H1 (cell line): ENCODE measurements around the gene ARMH1. TPM values are rescaled to one million over a fixed set of nuclear protein-coding genes. Genes with fewer than 3 reads are reported as not detected.

Experiments used
- CTCF ChIA-PET: fragments of 300-600 bp; sonication (Branson Sonifier 250); formaldehyde crosslinking; loops from one replicate; lab custom pipeline; 2021; ENCODE audit not compliant: partially characterized antibody; lab: Charles Lee
- POLR2A ChIA-PET: fragments of 300-600 bp; sonication (Branson Sonifier 250); formaldehyde crosslinking; loops from one replicate; lab custom pipeline; 2021; ENCODE audit warnings: inconsistent platforms; ENCODE audit not compliant: partially characterized antibody; lab: Charles Lee
- DNase-seq, 2 experiments: peaks; one replicate each; pipeline versions ENCODE4 v3.0.0 to v3.0.0-alpha.2; 2010 to 2022; ENCODE audit warnings: low spot score in 2 of 2, low read depth in 1 of 2, mixed read lengths in 1 of 2
- FAIRE-seq: peaks from 2 replicates; lab custom pipeline; 2011; peaks lifted over from hg19 to GRCh38; lab: Jason Lieb, UNC
- H2AFZ ChIP-seq: 2 replicates; pipeline ENCODE4 v1.8.1; 2012; ENCODE audit warnings: low read length, inconsistent platforms
- H2AK5ac ChIP-seq: 2 replicates; pipeline ENCODE4 v1.6.1; 2013; ENCODE audit warnings: low read depth, low read length
- H2BK120ac ChIP-seq: replicated peaks from 2 replicates; pipeline ENCODE3; 2013; ENCODE audit warnings: low read depth, low read length, inconsistent platforms
- H2BK12ac ChIP-seq: 2 replicates; pipeline ENCODE4 v1.6.1; 2013; ENCODE audit warnings: low read depth, low read length
- H2BK15ac ChIP-seq: 2 replicates; pipeline ENCODE4 v1.6.1; 2013; ENCODE audit warnings: low read length
- H2BK20ac ChIP-seq: 2 replicates; pipeline ENCODE4 v1.6.1; 2013; ENCODE audit warnings: low read length
- H2BK5ac ChIP-seq: 2 replicates; pipeline ENCODE4 v1.6.1; 2013; ENCODE audit warnings: low read depth, low read length
- H3K14ac ChIP-seq: 2 replicates; pipeline ENCODE4 v1.6.1; 2013; ENCODE audit warnings: inconsistent platforms; ENCODE audit not compliant: insufficient read length
- H3K18ac ChIP-seq: 2 replicates; pipeline ENCODE4 v1.6.1; 2013; ENCODE audit warnings: low read length; ENCODE audit errors: extremely low read depth
- H3K23ac ChIP-seq: 2 replicates; pipeline ENCODE4 v1.6.1; 2013; ENCODE audit warnings: inconsistent platforms; ENCODE audit not compliant: insufficient read length
- H3K23me2 ChIP-seq: 2 replicates; pipeline ENCODE4 v1.6.1; 2013; ENCODE audit warnings: low read depth, low read length
- H3K27ac ChIP-seq: 2 replicates; pipeline ENCODE4 v1.6.1; 2011; ENCODE audit warnings: low read depth, low read length, inconsistent platforms
- H3K27me3 ChIP-seq, 4 experiments: replicated peaks in 1 of 4; 1 replicate in 1 of 4; 2 replicates in 3 of 4; pipeline versions ENCODE4 v1.6.1 to v1.8.1; 2011 to 2013; ENCODE audit warnings: low read length in 3 of 4, mild to moderate bottlenecking in 3 of 4, inconsistent platforms in 2 of 4, mixed read lengths in 2 of 4, moderate library complexity in 1 of 4; ENCODE audit not compliant: control insufficient read depth in 3 of 4, insufficient read depth in 3 of 4; ENCODE audit errors: extremely low read depth in 1 of 4
- H3K36me3 ChIP-seq, 4 experiments: 2 replicates each; pipeline versions ENCODE4 v1.6.1 to v1.8.1; 2011 to 2013; ENCODE audit warnings: mild to moderate bottlenecking in 4 of 4, low read length in 3 of 4, moderate library complexity in 2 of 4, control low read depth in 1 of 4, inconsistent platforms in 1 of 4; ENCODE audit not compliant: insufficient read depth in 4 of 4, control insufficient read depth in 2 of 4
- H3K4ac ChIP-seq: replicated peaks from 2 replicates; pipeline ENCODE3; 2013; ENCODE audit warnings: low read length, low read depth, mixed read lengths, inconsistent platforms; ENCODE audit not compliant: insufficient read length
- H3K4me1 ChIP-seq, 4 experiments: replicated peaks in 1 of 4; 1 replicate in 1 of 4; 2 replicates in 3 of 4; pipeline versions ENCODE4 v1.6.1 to v1.8.1; 2011 to 2013; ENCODE audit warnings: low read length in 3 of 4, inconsistent platforms in 2 of 4, mixed read lengths in 1 of 4; ENCODE audit not compliant: insufficient read depth in 4 of 4, control insufficient read depth in 3 of 4
- H3K4me2 ChIP-seq, 2 experiments: 2 replicates each; pipeline versions ENCODE4 v1.6.1 to v1.8.1; 2011 to 2013; ENCODE audit warnings: low read depth in 2 of 2, low read length in 2 of 2, control low read depth in 1 of 2, inconsistent platforms in 1 of 2, mild to moderate bottlenecking in 1 of 2; ENCODE audit not compliant: insufficient read depth in 1 of 2
- H3K4me3 ChIP-seq, 4 experiments: fragments of 200-600, 300-600 bp in 1 of 4; sonication (generic), shearing (Covaris generic), sonication (Bioruptor Twin) in 1 of 4; 2 replicates each; pipeline versions ENCODE4 v1.5.1 to v1.8.1; 2011 to 2016; ENCODE audit warnings: low read length in 4 of 4, low read depth in 3 of 4, control low read depth in 2 of 4, inconsistent platforms in 2 of 4, mild to moderate bottlenecking in 2 of 4, mixed read lengths in 1 of 4, moderate library complexity in 1 of 4; ENCODE audit not compliant: insufficient read depth in 2 of 4; ENCODE audit errors: extremely low read depth in 1 of 4
- H3K56ac ChIP-seq: replicated peaks from 2 replicates; pipeline ENCODE3; 2013; ENCODE audit warnings: low read depth, mild to moderate bottlenecking, mixed read lengths, low read length, inconsistent platforms; ENCODE audit not compliant: insufficient read length
- H3K79me1 ChIP-seq: 2 replicates; pipeline ENCODE4 v1.6.1; 2013; ENCODE audit warnings: low read depth, low read length, control low read depth
- H3K79me2 ChIP-seq, 2 experiments: 2 replicates each; pipeline versions ENCODE4 v1.6.1 to v1.8.1; 2012 to 2013; ENCODE audit warnings: low read length in 2 of 2, mild to moderate bottlenecking in 2 of 2, inconsistent platforms in 1 of 2; ENCODE audit not compliant: insufficient read depth in 2 of 2, control insufficient read depth in 1 of 2
- H3K9ac ChIP-seq, 4 experiments: replicated peaks in 1 of 4; 1 replicate in 1 of 4; 2 replicates in 3 of 4; pipeline versions ENCODE4 v1.6.1 to v1.8.1; 2011 to 2013; ENCODE audit warnings: low read depth in 3 of 4, low read length in 3 of 4, control low read depth in 2 of 4, mild to moderate bottlenecking in 2 of 4, moderate library complexity in 2 of 4, inconsistent platforms in 1 of 4; ENCODE audit errors: extremely low read depth in 1 of 4
- H3K9me3 ChIP-seq, 2 experiments: 2 replicates each; pipeline versions ENCODE4 v1.6.1 to v1.8.1; 2012 to 2013; ENCODE audit warnings: mild to moderate bottlenecking in 2 of 2, moderate library complexity in 2 of 2, control low read depth in 1 of 2, inconsistent platforms in 1 of 2, low read depth in 1 of 2, low read length in 1 of 2, mixed read lengths in 1 of 2; ENCODE audit not compliant: insufficient read depth in 2 of 2
- H4K20me1 ChIP-seq, 2 experiments: replicated peaks in 1 of 2; 2 replicates each; pipeline versions ENCODE3 to v1.8.1; 2011 to 2013; ENCODE audit warnings: inconsistent platforms in 2 of 2, low read length in 2 of 2, mild to moderate bottlenecking in 1 of 2; ENCODE audit not compliant: insufficient read depth in 2 of 2, control insufficient read depth in 1 of 2
- H4K5ac ChIP-seq: 2 replicates; pipeline ENCODE4 v1.6.1; 2013; ENCODE audit warnings: low read length, low read depth, mixed read lengths, inconsistent platforms; ENCODE audit not compliant: insufficient read length
- H4K8ac ChIP-seq: 2 replicates; pipeline ENCODE4 v1.8.0; 2013; ENCODE audit warnings: mild to moderate bottlenecking, moderate library complexity, low read length, inconsistent platforms; ENCODE audit not compliant: insufficient read depth; ENCODE audit errors: extremely low read depth
- H4K91ac ChIP-seq: replicated peaks from 2 replicates; pipeline ENCODE3; 2013; ENCODE audit warnings: low read length, mixed read lengths, inconsistent platforms; ENCODE audit not compliant: insufficient read length
- ASH2L ChIP-seq: fragments of 200-600, 300-600 bp; sonication (generic); IDR thresholded peaks from one replicate; pipeline ENCODE4 v1.7.1; 2017; ENCODE audit warnings: low read length
- GTF2F1 ChIP-seq: IDR thresholded peaks from 2 replicates; pipeline ENCODE4 v1.6.1; 2012; ENCODE audit warnings: low read depth, low read length, improper control_type of control experiment, borderline replicate concordance
- NANOG ChIP-seq: IDR thresholded peaks from 2 replicates; pipeline ENCODE4 v1.6.1; 2011; ENCODE audit warnings: low read length, low read depth, mild to moderate bottlenecking, inconsistent platforms; ENCODE audit not compliant: insufficient read depth, poor library complexity, severe bottlenecking
- SP1 ChIP-seq: IDR thresholded peaks from 2 replicates; pipeline ENCODE4 v1.6.1; 2011; ENCODE audit warnings: low read depth, low read length
- TCF12 ChIP-seq: IDR thresholded peaks from 2 replicates; pipeline ENCODE4 v1.6.1; 2011; ENCODE audit warnings: low read depth, mild to moderate bottlenecking, low read length
- WGBS, 2 experiments: shearing (Covaris generic) in 1 of 2; methylation state at CpG; one replicate each; pipeline versions ENCODE4 v1.1.6 to v1.1.7; 2013 to 2015; ENCODE audit warnings: low lambda C conversion rate in 2 of 2, mixed read lengths in 2 of 2, inconsistent platforms in 1 of 2, low coverage in 1 of 2, missing lambda C conversion rate in 1 of 2; ENCODE audit not compliant: insufficient replicate concordance in 2 of 2, insufficient coverage in 1 of 2, insufficient read length in 1 of 2; ENCODE audit errors: extremely low coverage in 1 of 2, missing lambda C conversion rate in 1 of 2; 5-methylcytosine and 5-hydroxymethylcytosine counted together
- polyA plus RNA-seq, 7 experiments: library from polyadenylated mRNA; depleted of rRNA in 3 of 7; stranded (reverse) in 5 of 7; unstranded in 2 of 7; fragments of >200 nt in 5 of 7; fragments of 200-250 nt in 2 of 7; gene quantifications; 1 replicate in 5 of 7; 2 replicates in 1 of 7; 4 replicates in 1 of 7; pipeline versions ENCODE4 v1.2.1 to v1.2.3, GENCODE V29; 2011 to 2013; ENCODE audit warnings: missing spikeins in 2 of 7, mixed read lengths in 2 of 7
- total RNA-seq: library from RNA; stranded (reverse); fragmentation: NEBNext Ultra II Directional; extraction: Animal tissue kit (Norgen Biotek cat#: 25700); gene quantifications from 2 replicates; pipeline ENCODE4 v1.2.1, GENCODE V29; 2021

The ARMH1 gene
- total and polyA plus RNA-seq, 2 of the 8 experiments (the other 6 are each of a cell fraction or from before 2014, with no cell fraction given) = 0.82 to 0.85 TPM

GRCh38 chr1:44757420-44757819 lies 82.9 kb downstream of the ARMH1 start:
- CTCF ChIA-PET = interaction anchor here (1.2 to 2.0 kb wide), 2 partner anchors 10 to 28 kb away, joined by 3 to 7 read pairs; no protein-coding TSS in a partner anchor
- Histone ChIP-seq H2BK15ac (no peak overlapping the region), H3K79me2 (no peaks in the 10 kb centered on the region), H3K79me1 (0 out of 2 replicates have a peak, but pooled peaks cover 1% of the 10 kb centered on the region), H3K18ac (no peak overlapping the region), H2BK12ac (no peak overlapping the region), H3K4me1 (no peaks in the 10 kb centered on the region), H4K8ac (no peak overlapping the region), H4K5ac (no peak overlapping the region), H3K4me2 (no peak overlapping the region), H3K23me2 (no peaks in the 10 kb centered on the region), H3K9ac (no peak overlapping the region), H3K14ac (no peak overlapping the region), H2AFZ (no peak overlapping the region), H2BK20ac (no peak overlapping the region), H4K20me1 (peaks cover 0 to 6% of the 10 kb centered on the region in 2 experiments), H2AK5ac (no peak overlapping the region), H3K27me3 (no peaks in the 10 kb centered on the region), H4K91ac (no peak overlapping the region), H2BK5ac (no peak overlapping the region), H3K23ac (no peak overlapping the region), H3K27ac (no peak overlapping the region), H3K36me3 (peaks cover 64 to 92% (median 85%) of the 10 kb centered on the region in 4 experiments), H3K9me3 (no peaks in the 10 kb centered on the region), H2BK120ac (no peak overlapping the region), H3K4me3 (no peak overlapping the region), H3K56ac (no peak overlapping the region), H3K4ac (no peak overlapping the region)
- DNase-seq = no peak
- WGBS, 2 experiments = 91% methylated on average over 2 of the region's 2 CpGs; no CpG with 5 or more reads in 1 of the 2 experiments
- FAIRE-seq = no peak
- POLR2A ChIA-PET = interaction anchor here (0.8 to 11.3 kb wide), 5 partner anchors 10 to 19 kb away, joined by 3 to 151 read pairs (median 29); partner anchors contain the start of genes KIF2C and RPS8
- TF ChIP-seq NANOG (no peak), GTF2F1 (no peak), TCF12 (no peak), ASH2L (no peak), SP1 (no peak)
